CD14-positive monocyte (primary cell): ENCODE data around the gene PDPN. TPM values are rescaled to one million over a fixed set of nuclear protein-coding genes. Genes with fewer than 3 reads are reported as not detected.

ENCODE experiments used
- DNase-seq, 3 donors: peaks; one replicate each; pipeline ENCODE4 v3.0.0-alpha.2; 2011 to 2022
- H2AFZ ChIP-seq: 2 replicates; pipeline ENCODE4 v1.6.0; 2012; ENCODE audit warnings: mild to moderate bottlenecking, low read depth, low read length, inconsistent platforms; ENCODE audit not compliant: insufficient read depth, poor library complexity, severe bottlenecking
- H3K27ac ChIP-seq, 2 donors: 1 replicate in 1 of 2; 2 replicates in 1 of 2; pipeline ENCODE4 v1.5.1; 2012 to 2013; ENCODE audit warnings: low read length in 2 of 2, control low read depth in 1 of 2, inconsistent platforms in 1 of 2, low read depth in 1 of 2, mild to moderate bottlenecking in 1 of 2
- H3K27me3 ChIP-seq, 2 donors: one replicate each; pipeline versions ENCODE4 v1.6.0 to v1.6.1; 2011 to 2013; ENCODE audit warnings: low read length in 2 of 2; ENCODE audit not compliant: control insufficient read depth in 2 of 2, insufficient read depth in 2 of 2
- H3K36me3 ChIP-seq, 2 donors: replicated peaks in 1 of 2; 1 replicate in 1 of 2; 2 replicates in 1 of 2; pipeline versions ENCODE4 v1.5.1 to v1.6.1; 2012 to 2013; ENCODE audit warnings: low read length in 2 of 2, control low read depth in 1 of 2, inconsistent platforms in 1 of 2, mild to moderate bottlenecking in 1 of 2; ENCODE audit not compliant: insufficient read depth in 2 of 2, control insufficient read depth in 1 of 2
- H3K4me1 ChIP-seq, 2 donors: 1 replicate in 1 of 2; 2 replicates in 1 of 2; pipeline versions ENCODE4 v1.5.1 to v1.6.1; 2012 to 2013; ENCODE audit warnings: low read length in 2 of 2, control low read depth in 1 of 2, inconsistent platforms in 1 of 2, mild to moderate bottlenecking in 1 of 2, moderate library complexity in 1 of 2; ENCODE audit not compliant: insufficient read depth in 2 of 2, control insufficient read depth in 1 of 2
- H3K4me2 ChIP-seq: replicated peaks from 2 replicates; pipeline ENCODE3; 2012; ENCODE audit warnings: low read length, moderate library complexity, mild to moderate bottlenecking; ENCODE audit not compliant: poor library complexity, severe bottlenecking; ENCODE audit errors: extremely low read depth
- H3K4me3 ChIP-seq, 3 experiments: fragments of 200-600 bp in 1 of 3; sonication (generic) in 1 of 3; replicated peaks in 1 of 3; 1 replicate in 2 of 3; 2 replicates in 1 of 3; pipeline ENCODE4 v1.5.1; 2011 to 2013; ENCODE audit warnings: low read length in 3 of 3, mild to moderate bottlenecking in 3 of 3, control low read depth in 2 of 3, low read depth in 2 of 3, inconsistent platforms in 1 of 3, moderate library complexity in 1 of 3
- H3K79me2 ChIP-seq: 2 replicates; pipeline ENCODE4 v1.6.0; 2012; ENCODE audit warnings: mild to moderate bottlenecking, control low read depth, inconsistent platforms, low read length, moderate library complexity; ENCODE audit not compliant: insufficient read depth
- H3K9ac ChIP-seq: 2 replicates; pipeline ENCODE4 v1.6.0; 2017; ENCODE audit warnings: low read length, mild to moderate bottlenecking; ENCODE audit not compliant: insufficient read depth, poor library complexity, severe bottlenecking
- H3K9me3 ChIP-seq, 2 donors: replicated peaks in 1 of 2; 1 replicate in 1 of 2; 2 replicates in 1 of 2; pipeline versions ENCODE4 v1.5.1 to v1.6.1; 2012 to 2013; ENCODE audit warnings: low read length in 2 of 2, control low read depth in 1 of 2; ENCODE audit not compliant: control insufficient read depth in 1 of 2, insufficient read depth in 1 of 2
- H4K20me1 ChIP-seq: 2 replicates; pipeline ENCODE4 v1.6.0; 2012; ENCODE audit warnings: mild to moderate bottlenecking, low read length, control low read depth, moderate library complexity; ENCODE audit not compliant: insufficient read depth
- H3K27ac Mint-ChIP-seq, 7 donors: one replicate each; pipeline ENCODE4 v1.8.0; 2020; ENCODE audit warnings: mild to moderate bottlenecking in 7 of 7, mixed read lengths in 7 of 7, moderate library complexity in 6 of 7, inconsistent platforms in 2 of 7
- H3K27me3 Mint-ChIP-seq, 3 donors: one replicate each; pipeline ENCODE4 v1.8.0; 2021 to 2022; ENCODE audit warnings: low read depth in 3 of 3, mild to moderate bottlenecking in 3 of 3, mixed read lengths in 3 of 3, moderate library complexity in 3 of 3, inconsistent platforms in 1 of 3
- H3K36me3 Mint-ChIP-seq, 2 donors: one replicate each; pipeline ENCODE4 v1.8.0; 2020; ENCODE audit warnings: mixed read lengths in 2 of 2, inconsistent platforms in 1 of 2, mild to moderate bottlenecking in 1 of 2
- H3K4me1 Mint-ChIP-seq: one replicate; pipeline ENCODE4 v1.8.0; 2020; ENCODE audit warnings: mild to moderate bottlenecking, mixed read lengths
- H3K4me3 Mint-ChIP-seq, 2 donors: one replicate each; pipeline ENCODE4 v1.8.0; 2020; ENCODE audit warnings: mild to moderate bottlenecking in 2 of 2, mixed read lengths in 2 of 2, moderate library complexity in 1 of 2
- H3K9me3 Mint-ChIP-seq, 7 donors: one replicate each; pipeline ENCODE4 v1.8.0; 2020 to 2022; ENCODE audit warnings: mixed read lengths in 7 of 7, mild to moderate bottlenecking in 6 of 7, moderate library complexity in 6 of 7, inconsistent platforms in 2 of 7
- CTCF ChIP-seq: fragments of 200-600 bp; IDR thresholded peaks from one replicate; pipeline ENCODE4 v1.8.0; 2022; ENCODE audit warnings: antibody characterized with exemption, mild to moderate bottlenecking
- WGBS: methylation state at CpG from one replicate; pipeline ENCODE4 v1.1.5; 2013; ENCODE audit warnings: missing lambda C conversion rate; ENCODE audit not compliant: insufficient coverage; 5-methylcytosine and 5-hydroxymethylcytosine counted together
- intact Hi-C, 2 donors: fragments of 100-400 bp; cut with micrococcal nuclease; formaldehyde crosslinking; loops; one replicate each; pipeline versions ENCODE4 v1.15.0 to v1.15.1; 2023
- polyA plus RNA-seq, 3 donors: library from polyadenylated mRNA; depleted of rRNA in 1 of 3; unstranded in 2 of 3; stranded (reverse) in 1 of 3; fragments of 300-500 nt in 2 of 3; fragments of >200 nt in 1 of 3; fragmentation: Illumina TruSeq in 2 of 3; gene quantifications; 1 replicate in 2 of 3; 2 replicates in 1 of 3; pipeline ENCODE4 v1.2.3, GENCODE V29; 2012 to 2021

PDPN gene
- polyA plus RNA-seq, 3 donors = not detected

- H3K27me3 ChIP-seq = peaks cover 0 to 7% of the 10 kb centered on the region in 2 donors
- H3K27me3 Mint-ChIP-seq = peaks cover 16 to 36% (median 25%) of the 10 kb centered on the region in 3 donors
- no peaks in the 10 kb centered on the region for H3K36me3 Mint-ChIP-seq
- intact Hi-C loops = no loop called here
- H4K20me1 ChIP-seq = no peaks in the 10 kb centered on the region
- peak overlapping the region in 1 of 7 donors; percentile 66 for H3K27ac Mint-ChIP-seq
- no peak overlapping the region for H3K9ac ChIP-seq
- peaks cover 31 to 34% of the 10 kb centered on the region in 2 donors for H3K4me1 ChIP-seq
- H3K36me3 ChIP-seq = no peaks in the 10 kb centered on the region
- no peak overlapping the region for H3K27ac ChIP-seq
- H3K4me2 ChIP-seq = no peak overlapping the region
- no peak for TF ChIP-seq CTCF
- peak overlapping the region in 1 of 2 donors; percentile 12 for H3K4me3 Mint-ChIP-seq
- H3K9me3 ChIP-seq = no peaks in the 10 kb centered on the region
- H3K9me3 Mint-ChIP-seq = peaks cover 0 to 12% (median 5%) of the 10 kb centered on the region in 7 donors
- no peak overlapping the region for H2AFZ ChIP-seq
- H3K79me2 ChIP-seq = no peaks in the 10 kb centered on the region
- WGBS = 87% methylated on average over 9 of the region's 10 CpGs
- H3K4me3 ChIP-seq = no peak overlapping the region
- peak in 1 of 3 donors; percentile 18 for DNase-seq
- H3K4me1 Mint-ChIP-seq = peaks cover 37% of the 10 kb centered on the region
These were observed 11.8 kb downstream of the PDPN start for GRCh38 chr1:13595411-13595810.

- H3K36me3 ChIP-seq = no peaks in the 10 kb centered on the region
- Mint-ChIP-seq H3K4me1 (peaks cover 25% of the 10 kb centered on the region), H3K4me3 (no peak overlapping the region), H3K27me3 (peaks cover 14 to 35% (median 20%) of the 10 kb centered on the region in 3 donors), H3K27ac (no peak overlapping the region), H3K36me3 (no peaks in the 10 kb centered on the region), H3K9me3 (peaks cover 0 to 5% (median 0%) of the 10 kb centered on the region in 7 donors)
- no peaks in the 10 kb centered on the region for H4K20me1 ChIP-seq
- intact Hi-C loops = no loop called here
- no peak overlapping the region for H3K27ac ChIP-seq
- no peak for DNase-seq
- no peaks in the 10 kb centered on the region for H3K9me3 ChIP-seq
- H2AFZ ChIP-seq = no peak overlapping the region
- no peaks in the 10 kb centered on the region for H3K79me2 ChIP-seq
- peaks cover 26% of the 10 kb centered on the region in 2 donors for H3K4me1 ChIP-seq
- H3K4me3 ChIP-seq = no peak overlapping the region
- TF ChIP-seq CTCF = no peak
- no peak overlapping the region for H3K9ac ChIP-seq
- WGBS = 73% methylated on average over 5 of the region's 7 CpGs
- H3K4me2 ChIP-seq = no peak overlapping the region
- H3K27me3 ChIP-seq = peaks cover 0 to 7% of the 10 kb centered on the region in 2 donors
These were observed 13.5 kb downstream of the PDPN start for GRCh38 chr1:13597166-13597565.
